DND-41 (cell line): Measurements from ENCODE around the gene METTL9.

ENCODE experiments used
- CTCF ChIP-seq: IDR thresholded peaks from 2 replicates; pipeline ENCODE4 v1.5.1; 2012; ENCODE audit warnings: borderline replicate concordance, low read length, moderate library complexity, mild to moderate bottlenecking; ENCODE audit not compliant: poor library complexity, severe bottlenecking; ENCODE audit errors: extremely low read depth
- EZH2 ChIP-seq: IDR thresholded peaks from 3 replicates; pipeline ENCODE4 v1.6.1; 2012; ENCODE audit warnings: borderline replicate concordance, low read depth, mild to moderate bottlenecking, moderate library complexity, low read length, inconsistent platforms; ENCODE audit not compliant: severe bottlenecking

- TF ChIP-seq EZH2 (no peak), CTCF (no peak)
Observed at GRCh38 chr16:21611198-21611555, 11.8 kb downstream of the METTL9 start.
